ENCODE results near the gene DCAF12L2.
"Not testable (repeated sequence)": the region's sequence is repeated elsewhere in the genome, so short reads cannot be mapped to it uniquely, and the experiment has no call there.

DCAF12L2 gene

GRCh38 chrX:126165721-126166461 is at the start of gene DCAF12L2:
Gene DCAF12L2, minus strand, starts transcription at chrX:126166289. Its CDS starts 365 bp downstream, at chrX:126165924.
- DNase-seq, result no peak

GRCh38 chrX:126190888-126191287 is 24.8 kb upstream of the DCAF12L2 start:
- DNase-seq, result not testable (repeated sequence)

GRCh38 chrX:126177133-126177840 is 11.2 kb upstream of the DCAF12L2 start:
- DNase-seq, result no peak

- DNase-seq, result no peak
Observed at GRCh38 chrX:126170720-126171119, 4.6 kb upstream of the DCAF12L2 start.

- DNase-seq, result no peak
Observed at GRCh38 chrX:126167560-126167959, 1.5 kb upstream of the DCAF12L2 start.

- DNase-seq, result no peak
Observed at GRCh38 chrX:126165401-126165720, 728 bp downstream of the DCAF12L2 start.

- no peak for DNase-seq
Observed at GRCh38 chrX:126164689-126165400, 1.2 kb downstream of the DCAF12L2 start.

GRCh38 chrX:126164226-126164625 is 1.9 kb downstream of the DCAF12L2 start:
- no peak for DNase-seq

- DNase-seq, result no peak
Observed at GRCh38 chrX:126141014-126141413, 25.1 kb downstream of the DCAF12L2 start.

GRCh38 chrX:126137899-126138298 is 28.2 kb downstream of the DCAF12L2 start:
- no peak for DNase-seq

- DNase-seq, result no peak
Observed at GRCh38 chrX:126124721-126125120, 41.4 kb downstream of the DCAF12L2 start.

All from GOT3 (cell line).